ENCODE measurements around the gene FIS1. TPM values are rescaled to one million over a fixed set of nuclear protein-coding genes. Genes with fewer than 3 reads are reported as not detected.

FIS1 gene
- total RNA-seq, 1 experiment from 2014 or later, result 114 TPM

DNA sequence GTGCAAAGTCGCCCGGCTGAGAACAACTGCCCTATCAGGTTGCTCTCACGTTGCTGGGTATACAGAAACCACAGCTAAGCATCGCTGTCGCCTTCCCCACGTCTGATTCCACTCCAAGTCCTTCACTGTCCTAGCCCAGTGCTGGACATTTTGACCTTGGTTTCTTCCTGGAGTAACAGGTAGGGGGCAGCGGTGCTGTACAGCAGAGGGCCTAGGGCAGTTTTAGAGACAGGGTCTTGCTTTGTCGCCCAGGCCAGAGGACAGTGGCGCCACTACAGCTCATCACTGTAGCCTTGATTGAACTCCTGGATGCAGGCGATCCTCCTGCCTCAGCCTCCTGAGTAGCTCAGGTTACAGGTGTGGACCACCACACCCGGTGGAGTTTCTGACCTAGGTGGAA is 9.8 kb downstream of the FIS1 start:
- POLR2A ChIA-PET, result no interaction called here
- Histone ChIP-seq H3K27me3 (ENCODE audit: insufficient read depth, low read length) (no peaks in the 10 kb centered on the region), H3K4me2 (ENCODE audit: low read length) (no peak overlapping the region), H2AFZ (ENCODE audit: low read depth, low read length, poor library complexity, severe bottlenecking) (no peak overlapping the region), H3K9me2 (ENCODE audit: insufficient read depth) (no peaks in the 10 kb centered on the region), H3K9ac (ENCODE audit: low read length) (no peak overlapping the region), H3K4me1 (ENCODE audit: control insufficient read depth in 1 of 2, insufficient read depth in 2 of 2, low read length in 2 of 2) (peaks cover 7 to 20% of the 10 kb centered on the region in 2 experiments), H3K36me3 (ENCODE audit: control insufficient read depth in 1 of 2, insufficient read depth in 2 of 2, low read length in 2 of 2) (peaks cover 0 to 4% of the 10 kb centered on the region in 2 experiments; a peak in 1 of 4 replicates), H3K79me2 (ENCODE audit: insufficient read depth, low read length) (no peaks in the 10 kb centered on the region), H4K20me1 (ENCODE audit: insufficient read depth) (no peaks in the 10 kb centered on the region), H3K27ac (ENCODE audit: low read depth, low read length) (no peak overlapping the region), H3K9me3 (ENCODE audit: control insufficient read depth in 1 of 2, insufficient read depth in 1 of 2, low read depth in 1 of 2, low read length in 2 of 2) (no peaks in the 10 kb centered on the region), H3K4me3 (replicated peaks in 1 of 2; ENCODE audit: low read depth in 1 of 2, low read length in 2 of 2) (no peak overlapping the region)
- CTCF ChIA-PET, result interaction anchor here (1.9 kb wide), 1 partner anchor 9 kb away, joined by 7 read pairs; no protein-coding TSS in a partner anchor
- no peak for DNase-seq (ENCODE audit: low read depth, low spot score)
- ATAC-seq, result no peak; the same call in 1 of the 2 replicates
- RAD21 ChIA-PET (ENCODE audit: low non-redundant PET in 1 of 2, low total read pairs in 2 of 2, uncharacterized antibody in 2 of 2, unreplicated experiment in 2 of 2), result no interaction called here
- peak in 2 of 3 experiments; percentile 54 to 58; a peak in 4 of 6 replicates for TF ChIP-seq CTCF (IDR thresholded peaks at IDR 0.05 in 2 of 3, conservative IDR thresholded peaks at IDR 0.05 in 1 of 3; ENCODE audit: borderline replicate concordance in 1 of 3, insufficient read depth in 1 of 3, low read depth in 2 of 3, low read length in 2 of 3)
- TF ChIP-seq SIN3A (IDR thresholded peaks at IDR 0.05; ENCODE audit: low read depth), result no peak
- intact Hi-C loops (cut with micrococcal nuclease), result no loop called here
- no TSS peak for BruUV-seq (replicated peaks)

GRCh38 chr7:101234636-101235035 is 10.2 kb downstream of the FIS1 start:
- Histone ChIP-seq H3K4me2 (ENCODE audit: low read length) (no peak overlapping the region), H2AFZ (ENCODE audit: low read depth, low read length, poor library complexity, severe bottlenecking) (no peak overlapping the region), H3K4me3 (replicated peaks in 1 of 2; ENCODE audit: low read depth in 1 of 2, low read length in 2 of 2) (no peak overlapping the region), H4K20me1 (ENCODE audit: insufficient read depth) (no peaks in the 10 kb centered on the region), H3K4me1 (ENCODE audit: control insufficient read depth in 1 of 2, insufficient read depth in 2 of 2, low read length in 2 of 2) (peaks cover 7 to 20% of the 10 kb centered on the region in 2 experiments), H3K9ac (ENCODE audit: low read length) (no peak overlapping the region), H3K36me3 (ENCODE audit: control insufficient read depth in 1 of 2, insufficient read depth in 2 of 2, low read length in 2 of 2) (no peaks in the 10 kb centered on the region; a peak in 1 of 4 replicates), H3K9me2 (ENCODE audit: insufficient read depth) (no peaks in the 10 kb centered on the region), H3K27me3 (ENCODE audit: insufficient read depth, low read length) (no peaks in the 10 kb centered on the region), H3K27ac (ENCODE audit: low read depth, low read length) (no peak overlapping the region), H3K79me2 (ENCODE audit: insufficient read depth, low read length) (no peaks in the 10 kb centered on the region), H3K9me3 (ENCODE audit: control insufficient read depth in 1 of 2, insufficient read depth in 1 of 2, low read depth in 1 of 2, low read length in 2 of 2) (no peaks in the 10 kb centered on the region)
- no peak for DNase-seq (ENCODE audit: low read depth, low spot score)
- ChIA-PET CTCF (interaction anchor here (1.9 kb wide), 1 partner anchor 9 kb away, joined by 7 read pairs; no protein-coding TSS in a partner anchor), RAD21 (ENCODE audit: low non-redundant PET in 1 of 2, low total read pairs in 2 of 2, uncharacterized antibody in 2 of 2, unreplicated experiment in 2 of 2) (no interaction called here), POLR2A (no interaction called here)
- no peak for ATAC-seq
- intact Hi-C loops (cut with micrococcal nuclease), result no loop called here
- TF ChIP-seq SRF (IDR thresholded peaks at IDR 0.05; ENCODE audit: low read depth) (no peak), ELF1 (IDR thresholded peaks at IDR 0.05; ENCODE audit: borderline replicate concordance, low read depth) (no peak), RAD21 (IDR thresholded peaks at IDR 0.05; ENCODE audit: low read depth) (no peak), YY1 (IDR thresholded peaks at IDR 0.05; ENCODE audit: extremely low read depth, insufficient replicate concordance, low read depth, low read length) (no peak), EZH2 (IDR thresholded peaks at IDR 0.05) (no peak), CBX3 (IDR thresholded peaks at IDR 0.05; ENCODE audit: low read depth) (no peak), SP1 (IDR thresholded peaks at IDR 0.05; ENCODE audit: low read depth) (no peak), REST (IDR thresholded peaks at IDR 0.05; ENCODE audit: low read depth) (no peak)
- TF ChIP-seq, protein P1, sequence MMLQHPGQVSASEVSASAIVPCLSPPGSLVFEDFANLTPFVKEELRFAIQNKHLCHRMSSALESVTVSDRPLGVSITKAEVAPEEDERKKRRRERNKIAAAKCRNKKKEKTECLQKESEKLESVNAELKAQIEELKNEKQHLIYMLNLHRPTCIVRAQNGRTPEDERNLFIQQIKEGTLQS (IDR thresholded peaks at IDR 0.05), result no peak
- BruUV-seq (replicated peaks), result no TSS peak
